ENCODE results near the gene MUC22. TPM values are rescaled to one million over a fixed set of nuclear protein-coding genes. Genes with fewer than 3 reads are reported as not detected.
"Not testable (repeated sequence)": the region's sequence is repeated elsewhere in the genome, so short reads cannot be mapped to it uniquely, and the experiment has no call there.

The MUC22 gene
- total RNA-seq, 1 experiment from 2014 or later = not detected

DNA sequence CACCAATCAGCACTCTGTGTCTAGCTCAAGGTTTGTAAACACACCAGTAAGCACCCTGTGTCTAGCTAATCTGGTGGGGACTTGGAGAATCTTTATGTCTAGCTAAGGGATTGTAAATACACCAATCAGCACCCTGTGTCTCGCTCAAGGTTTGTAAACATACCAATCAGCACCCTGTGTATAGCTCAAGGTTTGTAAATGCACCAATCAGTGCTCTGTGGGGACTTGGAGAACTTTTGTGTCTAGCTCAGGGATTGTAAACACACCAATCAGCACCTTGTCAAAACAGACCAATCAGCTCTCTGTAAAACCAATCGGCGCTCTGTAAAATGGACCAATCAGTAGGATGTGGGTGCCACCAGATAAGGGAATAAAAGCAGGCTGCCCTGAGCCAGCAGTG lies 7.2 kb downstream of the MUC22 start:
- H3K9me3 ChIP-seq (ENCODE audit: low read length); H3K9me2 ChIP-seq (replicated peaks; ENCODE audit: insufficient read depth, low read length); H3K36me3 ChIP-seq (ENCODE audit: insufficient read depth, low read length); H4K20me1 ChIP-seq (ENCODE audit: insufficient read depth, low read depth, low read length); DNase-seq; H3K79me2 ChIP-seq (ENCODE audit: low read length); H3K4me1 ChIP-seq (ENCODE audit: low read length); H3K27ac ChIP-seq (ENCODE audit: low read length); H3K27me3 ChIP-seq (ENCODE audit: low read length); H2AFZ ChIP-seq (ENCODE audit: low read length); H3K9ac ChIP-seq (ENCODE audit: low read length); H3K4me2 ChIP-seq (ENCODE audit: low read depth, low read length, poor library complexity, severe bottlenecking); H3K4me3 ChIP-seq (ENCODE audit: low read length): not testable (repeated sequence)

DNA sequence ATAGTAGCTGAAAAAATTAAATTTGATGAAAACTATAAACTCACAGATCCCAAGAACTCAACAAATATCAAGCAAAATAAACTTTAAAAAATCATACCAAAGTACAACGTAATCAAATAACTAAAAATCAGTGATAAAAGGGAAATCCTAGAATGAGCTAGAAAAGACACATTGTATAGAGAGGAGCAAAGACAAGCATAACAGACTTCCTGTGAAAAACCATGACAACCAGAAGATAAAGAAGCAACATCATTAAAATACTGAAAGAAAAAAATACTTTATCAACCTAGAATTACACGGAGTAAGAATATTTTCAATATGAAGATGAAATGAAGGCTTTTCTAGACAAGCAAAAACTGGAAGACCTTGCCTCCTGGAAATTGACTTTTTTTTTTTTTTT lies 9.8 kb downstream of the MUC22 start:
- no peak overlapping the region for H3K4me3 ChIP-seq (ENCODE audit: low read length)
- no peaks in the 10 kb centered on the region for H3K4me1 ChIP-seq (ENCODE audit: low read length)
- no peak overlapping the region for H3K9ac ChIP-seq (ENCODE audit: low read length)
- no peak for DNase-seq
- no peaks in the 10 kb centered on the region for H3K9me3 ChIP-seq (ENCODE audit: low read length)
- no peak overlapping the region for H3K27ac ChIP-seq (ENCODE audit: low read length)
- no peak overlapping the region for H2AFZ ChIP-seq (ENCODE audit: low read length)
- H3K4me2 ChIP-seq (ENCODE audit: low read depth, low read length, poor library complexity, severe bottlenecking) = no peak overlapping the region
- H3K36me3 ChIP-seq (ENCODE audit: insufficient read depth, low read length) = no peaks in the 10 kb centered on the region
- no peaks in the 10 kb centered on the region for H3K79me2 ChIP-seq (ENCODE audit: low read length)
- no peaks in the 10 kb centered on the region for H4K20me1 ChIP-seq (ENCODE audit: insufficient read depth, low read depth, low read length)
- no peaks in the 10 kb centered on the region for H3K27me3 ChIP-seq (ENCODE audit: low read length)
- no peaks in the 10 kb centered on the region for H3K9me2 ChIP-seq (replicated peaks; ENCODE audit: insufficient read depth, low read length)

DNA sequence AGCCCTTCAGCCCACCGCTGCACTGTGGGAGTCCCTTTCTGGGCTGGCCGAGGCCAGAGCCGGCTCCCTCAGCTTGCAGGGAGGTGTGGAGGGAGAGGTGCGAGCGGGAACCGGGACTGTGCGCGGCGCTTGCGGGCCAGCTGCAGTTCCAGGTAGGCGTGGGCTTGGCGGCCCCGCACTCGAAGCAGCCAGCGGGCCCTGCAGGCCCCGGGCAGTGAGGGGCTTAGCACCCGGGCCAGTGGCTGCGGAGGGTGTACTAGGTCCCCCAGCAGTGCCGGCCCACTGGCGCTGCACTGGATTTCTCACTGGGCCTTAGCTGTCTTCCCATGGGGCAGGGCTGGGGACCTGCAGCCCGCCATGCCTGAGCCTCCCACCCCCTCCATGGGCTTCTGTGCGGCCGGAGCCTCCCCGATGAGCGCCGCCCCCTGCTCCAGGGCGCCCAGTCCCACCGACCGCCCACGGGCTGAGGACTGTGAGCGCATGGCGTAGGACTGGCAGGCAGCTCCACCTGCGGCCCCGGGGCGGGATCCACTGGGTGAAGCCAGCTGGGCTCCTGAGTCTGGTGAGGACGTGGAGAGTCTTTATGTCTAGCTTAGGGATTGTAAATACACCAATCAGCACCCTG lies 10.5 kb downstream of the MUC22 start:
- not testable (repeated sequence) for H3K27ac ChIP-seq (ENCODE audit: low read length); H3K9ac ChIP-seq (ENCODE audit: low read length); H3K4me2 ChIP-seq (ENCODE audit: low read depth, low read length, poor library complexity, severe bottlenecking); H3K27me3 ChIP-seq (ENCODE audit: low read length); H3K9me2 ChIP-seq (replicated peaks; ENCODE audit: insufficient read depth, low read length); H2AFZ ChIP-seq (ENCODE audit: low read length); H3K79me2 ChIP-seq (ENCODE audit: low read length); H3K36me3 ChIP-seq (ENCODE audit: insufficient read depth, low read length); H3K4me1 ChIP-seq (ENCODE audit: low read length); H3K4me3 ChIP-seq (ENCODE audit: low read length); H3K9me3 ChIP-seq (ENCODE audit: low read length); DNase-seq; H4K20me1 ChIP-seq (ENCODE audit: insufficient read depth, low read depth, low read length)

DNA sequence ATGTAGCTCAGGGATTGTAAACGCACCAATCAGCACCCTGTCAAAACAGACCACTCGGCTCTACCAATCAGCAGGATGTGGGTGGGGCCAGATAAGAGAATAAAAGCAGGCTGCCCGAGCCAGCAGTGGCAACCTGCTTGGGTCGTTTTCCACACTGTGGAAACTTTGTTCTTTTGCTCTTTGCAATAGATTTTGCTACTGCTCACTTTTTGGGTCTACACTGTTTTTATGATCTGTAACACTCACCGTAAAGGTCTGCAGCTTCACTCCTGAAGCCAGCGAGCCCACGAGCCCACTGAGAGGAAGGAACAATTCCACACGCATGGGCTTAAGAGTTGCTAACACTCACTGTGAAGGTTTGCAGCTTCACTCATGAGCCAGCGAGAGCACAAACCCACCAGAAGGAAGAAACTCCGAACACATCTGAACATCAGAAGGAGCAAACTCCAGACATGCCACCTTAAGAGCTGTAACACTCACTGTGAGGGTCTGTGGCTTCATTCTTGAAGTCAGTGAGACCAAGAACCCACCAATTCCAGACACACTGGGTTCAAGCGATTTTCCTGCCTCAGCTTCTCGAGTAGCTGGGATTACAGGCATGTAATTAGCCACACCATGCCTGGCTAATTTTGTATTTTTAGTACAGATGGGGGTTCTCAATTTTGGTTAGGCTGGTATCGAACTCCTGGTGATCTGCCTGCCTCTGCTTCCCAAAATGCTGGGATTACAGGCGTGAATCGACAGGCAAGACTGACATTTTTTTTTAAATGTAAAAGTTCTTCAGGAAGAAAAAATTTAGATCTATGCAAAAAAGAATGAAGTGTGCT lies 11.6 kb downstream of the MUC22 start:
- H3K4me1 ChIP-seq (ENCODE audit: low read length); H3K36me3 ChIP-seq (ENCODE audit: insufficient read depth, low read length); DNase-seq; H4K20me1 ChIP-seq (ENCODE audit: insufficient read depth, low read depth, low read length); H3K9me3 ChIP-seq (ENCODE audit: low read length); H3K79me2 ChIP-seq (ENCODE audit: low read length); H3K9ac ChIP-seq (ENCODE audit: low read length); H2AFZ ChIP-seq (ENCODE audit: low read length); H3K27me3 ChIP-seq (ENCODE audit: low read length); H3K9me2 ChIP-seq (replicated peaks; ENCODE audit: insufficient read depth, low read length); H3K27ac ChIP-seq (ENCODE audit: low read length); H3K4me2 ChIP-seq (ENCODE audit: low read depth, low read length, poor library complexity, severe bottlenecking); H3K4me3 ChIP-seq (ENCODE audit: low read length): not testable (repeated sequence)

DNA sequence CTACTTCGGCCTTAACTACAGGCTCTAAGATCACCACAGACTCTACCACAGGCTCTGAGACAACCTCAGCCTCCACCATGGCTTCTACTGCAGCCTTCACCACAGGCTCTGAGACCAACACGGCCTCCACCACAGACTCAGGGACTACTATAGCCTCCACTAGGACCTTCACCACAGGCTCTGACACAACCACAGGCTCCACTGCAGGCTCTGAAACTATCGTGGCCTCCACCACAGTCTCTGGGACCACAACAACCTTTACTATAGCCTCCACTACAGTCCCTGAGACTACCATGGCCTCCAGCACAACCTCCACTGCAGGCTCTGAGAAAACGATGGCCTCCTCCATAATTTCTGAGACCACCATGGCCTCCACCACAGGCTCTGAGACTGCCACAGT lies 15.3 kb downstream of the MUC22 start:
- no peaks in the 10 kb centered on the region for H4K20me1 ChIP-seq (ENCODE audit: insufficient read depth, low read depth, low read length)
- H3K9me3 ChIP-seq (ENCODE audit: low read length) = no peaks in the 10 kb centered on the region
- H3K9ac ChIP-seq (ENCODE audit: low read length) = no peak overlapping the region
- H3K27ac ChIP-seq (ENCODE audit: low read length) = no peak overlapping the region
- H2AFZ ChIP-seq (ENCODE audit: low read length) = no peak overlapping the region
- no peak overlapping the region for H3K4me2 ChIP-seq (ENCODE audit: low read depth, low read length, poor library complexity, severe bottlenecking)
- no peaks in the 10 kb centered on the region for H3K9me2 ChIP-seq (replicated peaks; ENCODE audit: insufficient read depth, low read length)
- no peaks in the 10 kb centered on the region for H3K27me3 ChIP-seq (ENCODE audit: low read length)
- no peaks in the 10 kb centered on the region for H3K79me2 ChIP-seq (ENCODE audit: low read length)
- no peak for DNase-seq
- H3K36me3 ChIP-seq (ENCODE audit: insufficient read depth, low read length) = no peaks in the 10 kb centered on the region
- no peak overlapping the region for H3K4me3 ChIP-seq (ENCODE audit: low read length)
- no peaks in the 10 kb centered on the region for H3K4me1 ChIP-seq (ENCODE audit: low read length)

DNA sequence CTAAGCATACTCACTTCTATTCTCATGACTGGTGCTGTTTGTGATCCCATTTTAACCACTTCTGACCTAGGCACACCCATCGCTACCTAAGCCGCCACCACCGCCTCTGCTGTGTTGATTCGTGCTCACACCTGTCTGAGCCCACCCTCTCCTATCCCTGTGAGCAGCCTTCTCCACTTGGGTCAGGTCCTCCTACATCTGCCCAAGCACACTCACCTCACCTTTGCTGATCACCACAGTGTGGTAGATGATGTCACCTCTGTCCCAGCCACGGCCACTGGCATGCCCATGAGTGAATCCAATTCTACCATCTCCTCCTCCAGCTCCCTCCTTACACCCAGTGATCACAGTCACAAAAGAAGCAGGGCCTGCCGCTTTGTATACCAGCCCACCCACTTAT lies 20.8 kb downstream of the MUC22 start:
- no peaks in the 10 kb centered on the region for H3K27me3 ChIP-seq (ENCODE audit: low read length)
- H3K27ac ChIP-seq (ENCODE audit: low read length) = no peak overlapping the region
- H3K4me2 ChIP-seq (ENCODE audit: low read depth, low read length, poor library complexity, severe bottlenecking) = no peak overlapping the region
- no peaks in the 10 kb centered on the region for H3K4me1 ChIP-seq (ENCODE audit: low read length)
- H2AFZ ChIP-seq (ENCODE audit: low read length) = no peak overlapping the region
- H3K9ac ChIP-seq (ENCODE audit: low read length) = no peak overlapping the region
- no peaks in the 10 kb centered on the region for H3K9me3 ChIP-seq (ENCODE audit: low read length)
- H3K79me2 ChIP-seq (ENCODE audit: low read length) = no peaks in the 10 kb centered on the region
- no peaks in the 10 kb centered on the region for H3K9me2 ChIP-seq (replicated peaks; ENCODE audit: insufficient read depth, low read length)
- no peaks in the 10 kb centered on the region for H3K36me3 ChIP-seq (ENCODE audit: insufficient read depth, low read length)
- no peak for DNase-seq
- no peaks in the 10 kb centered on the region for H4K20me1 ChIP-seq (ENCODE audit: insufficient read depth, low read depth, low read length)
- H3K4me3 ChIP-seq (ENCODE audit: low read length) = no peak overlapping the region

DNA sequence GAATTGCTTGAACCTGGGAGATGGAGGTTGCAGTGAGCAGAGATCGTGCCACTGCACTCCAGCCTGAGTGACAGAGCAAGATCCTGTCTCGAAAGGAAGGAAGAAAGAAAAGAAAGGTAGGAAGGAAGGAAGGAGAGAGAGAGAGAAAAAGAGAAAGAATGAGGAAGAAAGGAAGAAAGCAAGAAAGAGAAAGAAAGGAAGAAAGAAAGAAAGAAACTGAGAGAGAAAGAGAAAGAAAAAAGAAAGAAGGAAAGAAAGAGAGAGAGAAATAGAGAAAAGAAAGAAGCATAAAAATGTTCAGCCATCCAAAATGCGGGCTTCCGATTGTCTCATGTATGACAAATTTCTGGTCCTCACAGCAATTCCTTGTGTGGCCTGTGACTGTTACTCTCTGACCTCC lies 22.8 kb downstream of the MUC22 start:
- H3K36me3 ChIP-seq (ENCODE audit: insufficient read depth, low read length) = no peaks in the 10 kb centered on the region
- H3K9me2 ChIP-seq (replicated peaks; ENCODE audit: insufficient read depth, low read length) = no peaks in the 10 kb centered on the region
- no peak overlapping the region for H3K9ac ChIP-seq (ENCODE audit: low read length)
- no peak for DNase-seq
- H3K4me3 ChIP-seq (ENCODE audit: low read length) = no peak overlapping the region
- H3K79me2 ChIP-seq (ENCODE audit: low read length) = no peaks in the 10 kb centered on the region
- H3K9me3 ChIP-seq (ENCODE audit: low read length) = no peaks in the 10 kb centered on the region
- H2AFZ ChIP-seq (ENCODE audit: low read length) = no peak overlapping the region
- H3K4me1 ChIP-seq (ENCODE audit: low read length) = no peaks in the 10 kb centered on the region
- H3K27me3 ChIP-seq (ENCODE audit: low read length) = no peaks in the 10 kb centered on the region
- H3K27ac ChIP-seq (ENCODE audit: low read length) = no peak overlapping the region
- H3K4me2 ChIP-seq (ENCODE audit: low read depth, low read length, poor library complexity, severe bottlenecking) = no peak overlapping the region
- H4K20me1 ChIP-seq (ENCODE audit: insufficient read depth, low read depth, low read length) = no peaks in the 10 kb centered on the region

DNA sequence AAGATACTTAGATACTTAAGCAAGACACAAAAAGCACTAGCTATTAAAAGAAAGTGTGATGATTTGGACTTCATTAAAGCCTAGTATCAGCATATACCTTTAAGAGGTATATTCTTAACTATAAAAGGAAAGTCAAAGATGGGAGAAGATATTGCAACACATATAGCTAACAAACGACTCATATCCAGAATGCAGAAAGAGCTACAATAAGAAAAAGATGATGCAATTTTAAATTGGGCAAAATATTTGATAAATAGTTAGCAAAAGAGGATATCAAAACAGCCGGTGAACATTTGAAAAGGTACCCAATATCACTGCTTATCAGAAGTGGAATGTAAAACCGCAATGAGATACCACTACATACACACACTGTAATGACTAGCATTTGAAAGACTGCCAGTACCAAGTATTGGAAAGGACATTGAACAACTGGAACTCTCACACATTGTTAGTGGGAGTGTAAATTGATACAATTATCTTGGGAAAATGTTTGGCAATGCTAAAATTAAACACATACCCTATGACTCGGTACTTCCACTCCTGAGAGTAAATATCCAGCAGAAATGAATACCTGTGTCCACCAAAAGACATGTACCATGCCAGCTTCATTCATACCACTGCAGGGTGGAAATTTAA lies 25.7 kb downstream of the MUC22 start:
- DNase-seq = no peak
- Histone ChIP-seq H3K27me3 (ENCODE audit: low read length) (no peaks in the 10 kb centered on the region), H3K79me2 (ENCODE audit: low read length) (no peaks in the 10 kb centered on the region), H4K20me1 (ENCODE audit: insufficient read depth, low read depth, low read length) (no peaks in the 10 kb centered on the region), H3K36me3 (ENCODE audit: insufficient read depth, low read length) (no peaks in the 10 kb centered on the region), H3K4me3 (ENCODE audit: low read length) (no peak overlapping the region), H3K9me3 (ENCODE audit: low read length) (no peaks in the 10 kb centered on the region), H2AFZ (ENCODE audit: low read length) (no peak overlapping the region), H3K27ac (ENCODE audit: low read length) (no peak overlapping the region), H3K9ac (ENCODE audit: low read length) (no peak overlapping the region), H3K4me2 (ENCODE audit: low read depth, low read length, poor library complexity, severe bottlenecking) (no peak overlapping the region), H3K4me1 (ENCODE audit: low read length) (no peaks in the 10 kb centered on the region), H3K9me2 (replicated peaks; ENCODE audit: insufficient read depth, low read length) (no peaks in the 10 kb centered on the region)

All from Karpas-422 (cell line).